Fibroblast of skin of left biceps (primary cell): ENCODE results near the gene TAAR6.
"Not testable (repeated sequence)": the region's sequence is repeated elsewhere in the genome, so short reads cannot be mapped to it uniquely, and the experiment has no call there.

Experiments
- DNase-seq, 2 experiments: peaks; one replicate each; pipeline ENCODE4 v3.0.0-alpha.2; 2013; ENCODE audit warnings: low read depth in 2 of 2

TAAR6 gene, protein sequence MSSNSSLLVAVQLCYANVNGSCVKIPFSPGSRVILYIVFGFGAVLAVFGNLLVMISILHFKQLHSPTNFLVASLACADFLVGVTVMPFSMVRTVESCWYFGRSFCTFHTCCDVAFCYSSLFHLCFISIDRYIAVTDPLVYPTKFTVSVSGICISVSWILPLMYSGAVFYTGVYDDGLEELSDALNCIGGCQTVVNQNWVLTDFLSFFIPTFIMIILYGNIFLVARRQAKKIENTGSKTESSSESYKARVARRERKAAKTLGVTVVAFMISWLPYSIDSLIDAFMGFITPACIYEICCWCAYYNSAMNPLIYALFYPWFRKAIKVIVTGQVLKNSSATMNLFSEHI

GRCh38 chr6:132570221-132570777 is at the start of gene TAAR6:
TSS of gene TAAR6 (plus strand) at chr6:132570322. CDS start at chr6:132570322, 0 bp downstream.
- no peak for DNase-seq

- DNase-seq: no peak
Observed at GRCh38 chr6:132520953-132521352, 49.2 kb upstream of the TAAR6 start.

GRCh38 chr6:132524646-132525045 is 45.5 kb upstream of the TAAR6 start:
- DNase-seq: no peak

DNA sequence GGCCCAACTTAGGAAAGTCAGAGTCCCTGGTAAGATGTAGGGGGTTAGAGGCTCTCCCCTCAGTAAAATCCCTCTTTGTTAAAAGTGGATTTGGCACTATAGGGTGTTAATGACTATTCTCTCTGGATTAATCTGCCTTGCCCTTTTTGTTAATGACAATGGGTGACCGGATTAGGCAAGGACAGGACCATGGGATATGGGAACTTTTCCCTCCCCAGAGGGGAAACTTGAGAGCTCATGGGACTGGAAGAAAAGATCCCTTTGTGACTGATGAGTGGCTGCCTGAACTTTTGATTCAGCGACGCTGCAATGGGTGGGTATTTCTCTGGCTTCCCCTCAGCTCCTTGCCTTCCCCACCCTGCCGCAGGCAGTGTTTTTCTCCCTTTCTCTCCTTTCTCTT is 44.3 kb upstream of the TAAR6 start:
- no peak for DNase-seq

- no peak for DNase-seq
Observed at GRCh38 chr6:132526461-132526860, 43.7 kb upstream of the TAAR6 start.

GRCh38 chr6:132527791-132528190 is 42.3 kb upstream of the TAAR6 start:
- no peak for DNase-seq

DNA sequence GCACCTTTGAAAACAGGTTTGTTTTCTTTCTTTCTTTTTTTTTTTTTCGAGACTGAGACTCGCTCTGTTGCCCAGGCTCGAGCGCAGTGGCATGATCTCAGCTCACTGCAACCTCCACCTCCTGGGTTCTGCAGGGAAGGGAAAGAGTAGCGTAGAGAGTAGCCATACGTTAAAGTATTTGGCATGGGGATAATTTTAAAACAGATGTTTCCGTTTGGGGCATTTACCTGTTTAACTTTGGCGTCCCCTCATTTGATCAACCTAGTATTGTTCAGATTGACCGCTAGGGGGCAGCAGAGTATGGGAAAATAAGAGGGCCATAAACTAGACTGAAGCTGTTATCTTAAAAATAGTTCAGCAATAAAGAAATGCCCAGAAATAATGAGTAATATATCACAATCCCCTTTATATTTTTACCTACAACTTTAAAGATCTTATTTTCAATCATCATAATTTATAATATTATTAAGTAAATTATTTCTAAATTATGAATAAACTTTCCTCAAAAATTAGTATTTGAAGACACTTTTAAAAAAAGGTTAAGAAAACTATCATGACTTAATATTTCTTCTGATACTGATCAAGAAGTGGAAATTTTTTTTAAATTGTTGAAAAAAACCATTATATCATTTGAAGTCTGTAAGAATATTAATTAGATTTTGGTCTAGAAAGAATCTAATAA is 39.7 kb upstream of the TAAR6 start:
- peak in 1 of 2 experiments; percentile 8 for DNase-seq

DNA sequence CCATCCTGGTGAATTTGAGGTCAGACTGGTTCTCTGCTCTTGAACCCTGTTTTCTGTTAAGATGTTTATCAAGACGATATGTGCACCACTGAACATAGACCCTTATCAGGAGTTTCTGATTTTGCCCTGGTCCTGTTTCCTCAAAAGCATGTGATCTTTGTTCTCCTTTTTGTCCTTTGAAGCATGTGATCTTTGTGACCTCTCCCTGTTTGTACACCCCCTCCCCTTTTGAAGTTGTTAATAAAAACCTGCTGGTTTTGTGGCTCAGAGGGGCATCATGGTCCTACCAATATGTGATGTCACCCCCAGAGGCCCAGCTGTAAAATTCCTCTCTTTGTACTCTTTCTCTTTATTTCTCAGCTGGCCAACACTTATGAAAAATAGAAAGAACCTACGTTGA is 35.6 kb upstream of the TAAR6 start:
- DNase-seq: not testable (repeated sequence)

DNA sequence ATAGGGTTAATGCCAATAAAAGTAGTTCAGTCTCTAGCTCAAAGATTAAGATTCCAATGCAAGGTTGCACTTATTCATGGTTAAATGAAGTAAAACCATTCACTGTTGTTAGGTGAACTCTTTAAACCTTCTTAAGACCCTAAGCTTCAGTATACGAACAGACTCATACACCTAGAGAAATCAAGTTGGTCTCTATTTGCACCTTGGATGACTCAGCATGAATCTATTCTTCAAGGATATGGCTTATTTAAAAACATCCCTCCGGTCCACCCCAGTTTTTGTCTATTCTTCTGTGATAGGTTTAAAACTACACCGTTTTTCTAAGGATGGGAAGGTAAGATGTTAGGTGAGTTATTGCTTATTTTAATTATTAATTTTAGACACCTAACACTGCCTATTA is 33.0 kb upstream of the TAAR6 start:
- no peak for DNase-seq

DNA sequence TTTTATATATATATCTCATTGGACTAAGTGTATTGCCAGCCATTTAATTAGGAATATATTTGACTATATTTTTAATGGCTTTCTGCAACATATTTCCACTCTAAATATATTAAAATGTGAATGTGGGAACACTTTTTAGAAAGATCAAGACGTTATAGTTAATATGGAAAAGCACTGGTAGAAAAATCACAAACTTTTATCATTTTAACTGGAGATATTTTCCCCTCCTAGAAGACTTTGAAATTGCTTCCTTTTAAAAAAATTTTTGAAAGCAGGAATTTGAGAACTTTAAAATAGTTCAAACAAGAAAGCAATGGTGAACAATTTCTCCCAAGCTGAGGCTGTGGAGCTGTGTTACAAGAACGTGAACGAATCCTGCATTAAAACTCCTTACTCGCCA is 32.1 kb upstream of the TAAR6 start, which contains the start of gene TAAR9:
Gene TAAR9 (plus strand): TSS at position 301 of the 400 bp plus-strand sequence. CDS start 13 bp downstream, at position 314.
- no peak for DNase-seq

- DNase-seq: no peak
Observed at GRCh38 chr6:132544826-132545225, 25.3 kb upstream of the TAAR6 start.

DNA sequence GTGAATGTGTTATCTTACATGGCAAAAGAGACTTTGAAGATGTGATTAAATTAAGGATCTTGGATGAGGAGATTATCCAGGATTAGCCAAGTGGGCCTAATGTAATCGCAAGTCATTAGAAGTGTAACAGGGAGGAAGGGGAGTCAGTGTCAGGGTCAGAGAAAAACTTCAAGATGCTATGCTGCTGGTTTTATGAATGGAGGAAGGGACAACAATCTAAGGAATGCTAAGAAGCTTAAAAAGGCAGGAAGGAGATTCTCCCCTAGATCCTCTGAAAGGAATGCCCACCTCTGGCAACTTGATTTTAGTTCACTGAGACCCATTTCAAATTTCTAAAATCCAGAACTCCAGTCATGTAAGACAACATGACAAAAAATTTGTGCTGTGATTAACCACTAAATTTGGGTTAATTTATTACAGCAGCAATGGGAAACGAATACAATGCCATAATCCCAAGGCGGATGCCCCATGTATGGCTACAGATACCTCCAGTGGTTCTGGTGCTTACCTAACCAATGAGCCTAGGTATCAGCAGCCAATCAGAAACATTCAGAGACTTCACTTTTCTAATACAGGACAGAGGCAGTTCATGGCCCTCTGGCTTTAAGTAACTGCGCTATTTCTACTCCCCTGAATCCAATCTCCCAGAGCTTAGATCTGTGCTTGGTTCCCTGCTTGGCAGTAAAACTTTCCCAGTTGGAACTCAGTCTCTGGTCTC is 21.2 kb upstream of the TAAR6 start:
- DNase-seq: no peak

- DNase-seq: no peak
Observed at GRCh38 chr6:132551214-132551613, 18.9 kb upstream of the TAAR6 start.

DNA sequence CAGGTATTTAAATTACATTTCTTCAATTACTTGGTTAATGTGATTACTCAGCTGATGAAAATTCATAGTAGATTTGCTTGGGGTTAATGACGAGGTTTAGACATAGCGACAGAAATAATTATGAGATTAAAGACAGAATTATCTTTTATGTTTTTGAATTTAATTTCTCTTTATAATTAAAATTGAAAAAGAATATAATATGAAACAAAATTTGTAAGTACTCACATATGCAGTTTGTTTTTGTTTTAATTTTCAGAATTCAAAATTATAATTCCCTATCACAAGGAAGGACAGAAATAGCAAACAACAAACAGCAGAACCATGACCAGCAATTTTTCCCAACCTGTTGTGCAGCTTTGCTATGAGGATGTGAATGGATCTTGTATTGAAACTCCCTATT is 17.8 kb upstream of the TAAR6 start, which contains the start of gene TAAR8:
Gene TAAR8 (plus strand): TSS at position 301 of the 400 bp plus-strand sequence. CDS start 21 bp downstream, at position 322.
- DNase-seq: no peak

GRCh38 chr6:132560087-132560486 is 10.0 kb upstream of the TAAR6 start:
- not testable (repeated sequence) for DNase-seq

GRCh38 chr6:132566404-132566803 is 3.7 kb upstream of the TAAR6 start:
- DNase-seq: no peak

DNA sequence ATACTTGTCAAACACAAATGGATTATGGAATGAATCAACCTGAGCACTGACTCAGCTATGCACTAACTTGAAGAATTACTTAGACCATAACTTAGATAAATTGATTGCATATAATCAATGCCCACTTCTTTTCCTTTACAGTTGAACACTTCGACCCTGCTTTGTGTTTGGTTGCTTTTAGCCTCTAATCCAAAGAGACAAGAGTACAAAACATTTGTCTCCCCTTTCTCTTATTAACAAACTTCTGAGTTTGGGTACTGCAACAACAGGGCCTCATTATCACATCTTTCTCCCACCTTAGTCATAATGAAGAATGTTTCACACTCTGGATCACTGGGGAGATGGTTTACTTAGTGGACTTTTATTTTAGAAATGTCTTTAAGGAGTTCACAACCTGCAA is 2.6 kb upstream of the TAAR6 start:
- no peak for DNase-seq

GRCh38 chr6:132568611-132569010 is 1.5 kb upstream of the TAAR6 start:
- DNase-seq: no peak

- no peak for DNase-seq
Observed at GRCh38 chr6:132569170-132569569, 952 bp upstream of the TAAR6 start.

DNA sequence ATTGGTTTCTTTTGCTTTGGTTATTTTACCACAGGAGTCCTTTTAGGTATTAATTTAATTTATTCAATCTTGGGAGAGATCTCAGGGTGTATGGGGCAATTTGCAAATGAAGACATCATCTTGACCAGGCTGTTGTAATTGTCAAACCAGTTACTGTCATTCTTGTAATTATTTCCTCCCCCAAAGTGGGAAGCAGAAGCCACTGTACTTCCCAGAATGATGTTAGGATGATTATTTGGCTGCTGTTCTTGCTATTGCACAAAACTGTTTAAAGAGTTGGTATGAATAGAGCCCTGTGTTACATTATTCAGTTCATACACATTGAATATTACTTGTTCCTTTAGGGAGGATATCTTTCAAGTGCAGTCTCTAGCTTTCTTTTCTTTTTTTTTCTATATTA is 1.7 kb downstream of the TAAR6 start:
- no peak for DNase-seq

- no peak for DNase-seq
Observed at GRCh38 chr6:132584698-132585097, 14.6 kb downstream of the TAAR6 start.

DNA sequence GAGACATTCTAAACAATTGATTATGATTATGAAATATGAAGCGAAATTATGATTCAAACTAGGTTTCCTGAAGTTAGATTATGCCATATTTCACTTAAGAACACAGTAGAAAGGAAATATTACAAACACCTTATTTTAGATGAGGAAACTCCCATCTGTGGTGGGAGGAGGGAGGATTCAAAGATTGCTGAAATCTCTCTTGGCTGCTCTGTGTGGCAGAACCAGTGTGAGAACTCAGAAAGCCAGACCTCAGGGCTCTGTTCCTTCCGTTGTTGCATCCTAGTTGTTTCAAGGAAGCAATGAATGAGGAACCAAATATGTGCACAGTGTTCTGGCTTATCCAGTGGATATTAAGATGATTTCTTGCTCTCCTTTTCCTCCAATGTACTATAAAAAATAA is 17.3 kb downstream of the TAAR6 start:
- no peak for DNase-seq
